KG1 (cell line): Measurements from ENCODE around the gene PSMG4.

Experiments used
- DNase-seq: peaks from one replicate; lab custom pipeline; 2025; lab: John Stamatoyannopoulos, UW

The PSMG4 gene

GRCh38 chr6:3290149-3290930 lies 31.6 kb downstream of the PSMG4 start:
- DNase-seq: no peak

DNA sequence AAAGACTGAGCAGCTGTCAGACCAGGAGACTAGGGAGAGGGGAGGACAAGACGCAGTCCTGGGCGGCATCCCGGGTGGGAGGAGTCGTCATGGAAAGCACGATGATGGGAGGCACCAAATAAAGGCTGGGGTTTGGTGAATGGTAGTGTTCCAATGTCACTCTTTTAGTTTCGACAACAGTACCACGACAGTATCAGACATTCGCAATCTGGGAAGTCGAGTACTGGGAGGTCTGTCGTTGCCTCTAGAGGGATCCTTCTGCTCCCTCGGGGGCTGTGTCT lies 32.1 kb downstream of the PSMG4 start:
- DNase-seq: no peak

GRCh38 chr6:3291346-3291745 lies 32.6 kb downstream of the PSMG4 start:
- no peak for DNase-seq

DNA sequence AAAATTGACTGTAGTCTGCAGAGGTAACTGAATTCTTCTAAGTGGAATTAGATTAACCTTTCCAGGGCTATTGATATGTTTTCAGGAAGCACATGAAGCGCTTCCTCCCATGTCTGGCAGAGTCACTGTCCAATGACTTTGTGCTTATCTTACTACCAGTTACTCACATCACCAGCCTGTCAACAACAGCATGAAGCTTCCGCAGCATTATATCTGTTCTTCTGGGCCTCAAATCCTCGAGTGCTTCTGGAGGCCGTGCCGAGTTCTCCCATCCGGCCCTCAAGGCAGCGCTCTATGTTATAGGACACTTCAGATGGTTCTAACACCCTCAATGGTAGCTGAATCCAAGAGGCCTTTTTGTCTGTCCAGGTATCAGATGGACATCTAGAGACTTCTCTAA lies 33.2 kb downstream of the PSMG4 start:
- DNase-seq: no peak

DNA sequence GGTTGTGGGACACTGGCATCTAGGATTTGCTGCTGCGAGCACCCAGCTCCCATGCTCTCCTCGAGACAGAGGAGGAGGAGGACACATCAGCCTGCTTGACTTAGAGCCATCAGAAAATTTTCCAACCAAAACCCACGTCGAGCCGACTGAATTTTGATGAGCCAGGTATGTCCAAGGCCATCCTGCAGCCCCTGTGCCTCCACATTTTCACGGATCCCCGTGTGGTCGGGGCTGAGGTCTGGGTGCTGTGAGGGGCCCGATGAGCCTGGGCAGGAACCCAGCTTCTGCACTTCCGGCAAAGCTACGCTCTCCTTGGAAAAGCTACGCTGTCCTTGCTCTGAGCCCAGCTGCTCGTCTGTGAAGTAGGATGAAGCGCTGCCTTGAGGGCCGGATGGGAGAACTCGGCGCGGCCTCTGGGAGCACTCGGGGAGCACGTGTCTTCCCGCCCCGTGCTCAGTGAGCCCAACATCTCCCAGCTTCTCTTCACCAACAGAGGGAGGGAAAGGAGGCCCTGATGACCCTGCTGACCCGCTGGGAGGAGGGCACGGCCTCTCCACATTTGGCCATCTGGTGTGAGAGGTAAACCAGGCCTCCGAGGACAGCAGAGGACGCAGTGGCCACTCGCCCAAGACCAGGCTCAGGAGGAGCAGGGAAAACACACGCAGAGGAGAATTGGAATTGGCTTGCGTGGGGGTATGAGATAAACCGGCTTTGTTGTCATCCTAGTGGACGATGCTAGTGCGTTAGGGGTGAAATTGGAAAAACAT lies 33.9 kb downstream of the PSMG4 start:
- no peak for DNase-seq

- no peak for DNase-seq
Measured at GRCh38 chr6:3293271-3294155, 34.8 kb downstream of the PSMG4 start.

- no peak for DNase-seq
Measured at GRCh38 chr6:3294396-3294795, 35.6 kb downstream of the PSMG4 start.

- no peak for DNase-seq
Measured at GRCh38 chr6:3294921-3295871, 36.4 kb downstream of the PSMG4 start.

GRCh38 chr6:3296078-3296477 lies 37.3 kb downstream of the PSMG4 start:
- no peak for DNase-seq

DNA sequence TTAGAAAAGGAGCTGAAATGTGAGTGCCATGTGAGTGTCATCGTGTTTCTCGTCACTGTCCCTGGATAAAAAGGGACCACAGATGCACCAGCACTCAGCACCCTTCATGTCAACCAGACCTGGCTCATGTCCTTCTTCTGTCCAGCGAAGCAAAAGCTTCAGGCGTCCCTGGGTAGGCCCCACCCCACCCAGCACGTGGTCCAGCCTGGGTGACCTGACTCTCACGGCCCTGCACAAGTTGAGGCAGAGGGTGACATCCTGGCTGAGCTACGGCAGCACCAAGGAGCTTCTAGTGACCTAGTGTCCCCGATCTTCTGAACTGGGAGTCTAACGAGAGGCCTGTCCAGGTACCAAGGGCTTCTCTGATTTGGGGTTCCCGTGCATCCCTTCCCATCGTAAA lies 37.8 kb downstream of the PSMG4 start:
- no peak for DNase-seq

DNA sequence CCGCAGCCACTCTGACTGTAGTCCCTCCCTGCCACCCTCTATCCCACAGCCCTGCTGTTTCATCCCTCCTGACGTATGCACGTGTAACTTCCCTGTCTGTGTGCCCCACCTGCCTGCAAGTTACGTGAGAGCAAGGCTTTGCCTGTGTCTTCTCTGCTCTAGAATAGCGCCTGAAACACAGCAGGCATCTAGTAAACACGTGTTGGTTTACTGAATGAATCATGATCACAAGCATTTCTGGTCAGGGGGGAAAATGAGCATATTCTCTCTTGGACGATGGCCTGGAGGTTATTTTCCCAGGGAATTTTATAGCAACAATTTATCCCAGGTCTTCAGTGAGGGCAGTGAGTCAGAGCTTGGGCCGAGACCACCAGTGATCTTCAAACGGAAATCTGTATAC lies 38.3 kb downstream of the PSMG4 start:
- DNase-seq: no peak

- no peak for DNase-seq
Measured at GRCh38 chr6:3297909-3298308, 39.2 kb downstream of the PSMG4 start.

DNA sequence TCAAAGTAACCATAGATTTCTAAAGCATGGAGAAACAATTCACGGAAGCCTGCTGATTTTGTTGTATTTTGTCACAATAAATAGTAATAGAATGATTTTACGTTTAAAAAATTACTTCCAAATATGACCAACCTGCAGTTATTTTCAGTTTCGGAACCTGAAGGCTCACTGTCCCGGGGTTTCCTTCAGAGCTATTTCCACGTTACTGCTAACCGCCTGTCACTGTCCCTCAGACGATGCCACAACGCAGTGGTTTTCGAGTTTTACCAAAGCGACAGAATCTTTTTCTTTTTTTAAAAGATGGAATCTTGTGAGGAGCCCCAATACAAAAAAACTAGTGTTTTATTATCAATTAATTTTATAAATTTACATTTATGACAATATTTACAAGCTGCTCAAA lies 40.5 kb downstream of the PSMG4 start:
- DNase-seq: no peak

DNA sequence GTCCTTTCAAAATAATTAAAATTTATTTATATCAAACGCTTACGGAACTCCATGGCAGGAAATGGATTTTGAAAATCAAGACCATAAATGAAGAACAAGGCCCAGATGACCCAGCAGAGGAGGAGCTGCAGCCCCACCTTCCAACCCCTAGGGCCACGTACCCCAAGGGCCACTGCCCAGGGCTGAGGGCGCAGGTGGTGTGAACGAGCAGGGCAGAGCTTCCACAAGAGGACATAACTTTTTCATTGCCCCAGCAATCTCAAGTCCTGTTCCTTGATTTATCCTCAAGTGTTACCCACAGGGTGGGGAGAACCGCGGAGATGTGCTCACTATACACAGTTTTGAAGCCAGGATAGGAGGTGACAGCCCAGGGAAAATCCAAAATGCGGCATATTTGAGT lies 42.8 kb downstream of the PSMG4 start:
- DNase-seq: no peak

GRCh38 chr6:3303795-3304411 lies 45.2 kb downstream of the PSMG4 start:
- DNase-seq: no peak

DNA sequence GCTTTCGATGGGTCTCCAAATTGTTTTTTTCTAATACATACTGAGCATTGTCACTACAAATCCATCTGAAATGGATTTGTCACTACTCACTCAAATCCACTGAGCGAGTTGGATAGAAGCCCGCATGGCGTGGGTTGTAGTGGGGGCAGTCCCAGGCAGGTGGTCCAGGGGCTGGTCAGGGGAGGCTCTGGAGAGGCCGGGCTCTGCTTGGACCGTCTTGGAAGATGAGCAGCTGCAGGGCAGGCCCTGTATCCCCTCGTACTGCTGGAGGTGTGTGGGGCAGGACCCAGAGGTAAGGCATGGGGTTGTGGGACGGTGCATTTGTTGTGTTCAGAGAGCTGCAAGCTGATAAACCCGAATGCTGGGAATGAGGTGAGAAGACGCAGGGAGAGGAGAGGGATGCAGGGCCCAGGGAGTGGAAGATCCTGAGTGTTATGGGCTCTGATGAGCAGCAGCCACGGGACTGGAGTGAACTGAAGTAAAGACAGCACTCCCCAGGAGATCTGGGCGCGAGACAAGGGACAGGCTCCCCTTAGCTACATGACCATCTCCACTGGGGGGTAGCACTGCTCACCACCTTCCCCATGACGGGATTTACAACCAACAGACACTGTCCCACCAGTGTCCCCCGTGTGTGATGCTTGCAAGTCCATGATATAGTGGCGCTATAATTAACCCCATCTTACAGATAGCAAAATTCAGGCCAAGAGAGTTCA lies 45.9 kb downstream of the PSMG4 start:
- DNase-seq: no peak

DNA sequence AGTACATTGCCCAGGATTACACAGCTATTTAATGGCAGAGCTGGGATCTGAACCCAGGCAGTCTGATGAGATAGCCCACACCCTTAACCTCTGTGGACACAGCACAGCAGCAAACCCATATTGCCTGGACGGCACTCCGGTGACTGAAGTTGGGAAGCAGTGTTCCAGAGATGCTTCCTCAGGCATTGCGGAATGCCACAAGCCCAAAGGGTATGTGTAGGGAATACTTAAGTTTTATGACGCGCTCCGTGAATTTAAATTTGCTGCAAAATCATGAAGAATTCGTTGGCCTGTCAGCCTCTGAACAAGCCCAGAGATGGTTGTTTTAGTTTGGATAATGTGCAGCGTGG lies 46.4 kb downstream of the PSMG4 start:
- DNase-seq: no peak

DNA sequence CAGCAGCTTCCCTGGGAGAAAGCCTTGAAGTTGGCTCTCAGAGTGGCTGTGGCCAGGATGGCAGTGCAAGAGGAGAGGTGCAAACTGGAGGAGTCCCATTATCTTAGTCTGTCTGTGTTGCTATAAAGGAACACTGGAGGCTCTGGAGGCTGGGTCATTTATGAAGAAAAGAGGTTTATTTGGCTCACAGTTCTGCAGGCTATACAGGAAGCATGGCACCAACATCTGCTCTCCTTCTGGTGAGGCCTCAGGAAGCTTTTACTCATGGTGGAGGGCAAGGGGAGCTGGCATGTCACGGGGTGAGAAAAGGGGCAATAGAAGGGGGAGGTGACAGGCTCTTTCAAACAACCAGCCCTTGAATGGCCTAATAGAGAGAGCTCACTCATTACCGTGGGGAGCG lies 47.1 kb downstream of the PSMG4 start:
- no peak for DNase-seq

DNA sequence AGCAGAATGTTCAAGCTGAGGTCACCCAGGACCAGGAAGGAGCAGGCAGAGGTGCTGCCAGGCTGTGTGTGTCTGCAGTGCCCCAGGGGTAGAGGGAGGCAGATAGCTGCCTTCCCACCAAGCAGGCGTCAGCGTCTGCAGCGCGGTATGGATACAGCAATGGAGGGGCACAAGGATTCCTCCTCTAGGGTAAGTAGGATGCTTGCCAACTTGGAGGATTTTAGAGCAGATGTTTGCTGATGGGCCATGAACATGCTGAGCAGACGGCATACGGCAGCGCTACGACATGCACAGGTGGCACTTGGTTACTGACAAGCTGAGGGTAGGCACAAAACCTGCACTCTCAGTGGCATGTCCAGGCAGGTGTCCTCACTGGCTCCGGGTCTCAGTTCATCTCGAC lies 48.1 kb downstream of the PSMG4 start:
- no peak for DNase-seq

DNA sequence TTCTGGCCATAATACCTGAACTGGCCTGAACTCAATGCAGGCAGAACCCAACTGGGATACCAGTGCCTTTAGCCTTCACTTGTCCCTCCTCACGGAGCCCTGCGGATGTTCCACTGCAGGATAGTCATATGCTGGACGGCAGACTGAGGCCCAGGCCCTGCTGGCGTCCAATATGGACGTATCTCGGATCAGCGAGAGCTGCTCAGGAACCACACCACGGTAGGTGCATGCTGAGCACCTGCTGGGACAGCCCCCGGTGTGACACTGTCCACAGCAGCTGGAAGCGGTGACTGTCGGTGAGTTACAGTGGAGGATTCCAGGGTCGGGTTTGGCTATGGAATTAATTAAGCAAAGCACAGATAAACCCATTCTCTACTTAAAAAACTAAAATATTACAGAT lies 48.7 kb downstream of the PSMG4 start:
- DNase-seq: no peak

- no peak for DNase-seq
Measured at GRCh38 chr6:3308106-3308505, 49.4 kb downstream of the PSMG4 start.
